ENCODE measurements around the gene STUB1.
"Not testable (repeated sequence)": the region's sequence is repeated elsewhere in the genome, so short reads cannot be mapped to it uniquely, and the experiment has no call there.

The STUB1 gene

GRCh38 chr16:680967-681745 is 946 bp downstream of the STUB1 start:
- peak; percentile 21 to 48 for DNase-seq

- DNase-seq, result no peak
Measured at GRCh38 chr16:681746-682427, 1.7 kb downstream of the STUB1 start.

- no peak for DNase-seq
Measured at GRCh38 chr16:682493-683395, 2.5 kb downstream of the STUB1 start.

GRCh38 chr16:683396-684070 is 3.3 kb downstream of the STUB1 start:
- DNase-seq, result no peak

- peak; percentile 86 to 97 for DNase-seq
Measured at GRCh38 chr16:684071-684794, 4.0 kb downstream of the STUB1 start, which contains the start of gene JMJD8. JMJD8 (minus strand) TSS chr16:684334; CDS start chr16:684319, 15 bp downstream.

GRCh38 chr16:684961-685696 is 4.9 kb downstream of the STUB1 start:
- DNase-seq, result no peak

GRCh38 chr16:685967-686366 is 5.8 kb downstream of the STUB1 start:
- DNase-seq, result peak in 1 of 2 experiments; percentile 60

GRCh38 chr16:686459-687260 is 6.5 kb downstream of the STUB1 start:
- no peak for DNase-seq

- DNase-seq, result no peak
Measured at GRCh38 chr16:687499-687898, 7.3 kb downstream of the STUB1 start.

GRCh38 chr16:689175-689897 is 9.1 kb downstream of the STUB1 start:
- DNase-seq, result no peak

GRCh38 chr16:691242-691641 is 11.0 kb downstream of the STUB1 start:
- not testable (repeated sequence) for DNase-seq

- DNase-seq, result no peak
Measured at GRCh38 chr16:692356-693108, 12.3 kb downstream of the STUB1 start.

- DNase-seq, result no peak
Measured at GRCh38 chr16:693364-693763, 13.2 kb downstream of the STUB1 start.

- DNase-seq, result no peak
Measured at GRCh38 chr16:693766-694165, 13.6 kb downstream of the STUB1 start.

- DNase-seq, result no peak
Measured at GRCh38 chr16:694187-694862, 14.1 kb downstream of the STUB1 start.

GRCh38 chr16:694863-695354 is 14.7 kb downstream of the STUB1 start:
- DNase-seq, result no peak

GRCh38 chr16:695355-696089 is 15.3 kb downstream of the STUB1 start:
- no peak for DNase-seq
